Activated B cell treated with CpG ODN at 0.5 μM for 24 hours (primary cell): ENCODE results near the gene KIF26B. TPM values are rescaled to one million over a fixed set of nuclear protein-coding genes. Genes with fewer than 3 reads are reported as not detected.

ENCODE experiments used
- ATAC-seq: fragments of 200-7000 bp; cut with Tn5 transposase; one replicate; pipeline ENCODE4 v1.10.0; 2021; ENCODE audit warnings: low read depth, mild to moderate bottlenecking, moderate library complexity
- CTCF ChIA-PET: fragments of 350-600 bp; sonication (Branson Sonifier 250); formaldehyde crosslinking; loops from one replicate; lab custom pipeline; 2021; ENCODE audit warnings: antibody characterized with exemption; lab: Charles Lee
- POLR2A ChIA-PET: fragments of 350-600 bp; sonication (Branson Sonifier 250); formaldehyde crosslinking; loops from one replicate; lab custom pipeline; 2021; ENCODE audit warnings: antibody characterized with exemption; lab: Charles Lee
- DNase-seq: peaks from one replicate; pipeline ENCODE4 v3.0.0; 2022
- H3K27ac Mint-ChIP-seq: one replicate; pipeline ENCODE4 v1.8.0; 2020; ENCODE audit warnings: mixed read lengths
- H3K27me3 Mint-ChIP-seq: one replicate; pipeline ENCODE4 v1.8.0; 2021; ENCODE audit warnings: mixed read lengths
- H3K36me3 Mint-ChIP-seq: one replicate; pipeline ENCODE4 v1.8.0; 2021; ENCODE audit warnings: low read depth, mixed read lengths
- H3K4me1 Mint-ChIP-seq: one replicate; pipeline ENCODE4 v1.8.0; 2021; ENCODE audit warnings: mixed read lengths
- H3K4me3 Mint-ChIP-seq: one replicate; pipeline ENCODE4 v1.8.0; 2020; ENCODE audit warnings: mild to moderate bottlenecking, mixed read lengths
- H3K9me3 Mint-ChIP-seq: one replicate; pipeline ENCODE4 v1.8.0; 2020; ENCODE audit warnings: mixed read lengths
- CTCF ChIP-seq: fragments of 200-600 bp; IDR thresholded peaks from one replicate; pipeline ENCODE4 v1.8.0; 2022; ENCODE audit warnings: antibody characterized with exemption, mild to moderate bottlenecking
- intact Hi-C: fragments of 100-400 bp; cut with micrococcal nuclease; formaldehyde crosslinking; loops from one replicate; pipeline ENCODE4 v1.15.1; 2024
- total RNA-seq: library from RNA; stranded (reverse); gene quantifications from 2 replicates; pipeline ENCODE4 v1.2.3, GENCODE V29; 2022

KIF26B gene
- total RNA-seq, 1 donor from 2014 or later: 1.7 TPM

- ChIA-PET CTCF (no interaction called here), POLR2A (no interaction called here)
- Mint-ChIP-seq H3K36me3 (no peaks in the 10 kb centered on the region), H3K4me3 (no peak overlapping the region), H3K4me1 (peaks cover 17% of the 10 kb centered on the region), H3K27ac (no peak overlapping the region), H3K9me3 (no peaks in the 10 kb centered on the region), H3K27me3 (peaks cover 5% of the 10 kb centered on the region)
- intact Hi-C loops: no loop called here
- DNase-seq: no peak
- ATAC-seq: no peak
- TF ChIP-seq CTCF: no peak
Observed at GRCh38 chr1:245685111-245685810, 530.5 kb downstream of the KIF26B start.

- no peak for TF ChIP-seq CTCF
- DNase-seq (no peak), ATAC-seq (no peak)
- peaks cover 5% of the 10 kb centered on the region for H3K27me3 Mint-ChIP-seq
- CTCF ChIA-PET: no interaction called here
- peaks cover 10% of the 10 kb centered on the region for H3K4me1 Mint-ChIP-seq
- H3K36me3 Mint-ChIP-seq: no peaks in the 10 kb centered on the region
- no peak overlapping the region for H3K27ac Mint-ChIP-seq
- no peak overlapping the region for H3K4me3 Mint-ChIP-seq
- no peaks in the 10 kb centered on the region for H3K9me3 Mint-ChIP-seq
- intact Hi-C loops: no loop called here
- POLR2A ChIA-PET: no interaction called here
Observed at GRCh38 chr1:245686006-245686405, 531.2 kb downstream of the KIF26B start.

GRCh38 chr1:245686446-245687030, 531.8 kb downstream of the KIF26B start:
- POLR2A ChIA-PET: no interaction called here
- peaks cover 5% of the 10 kb centered on the region for H3K27me3 Mint-ChIP-seq
- H3K27ac Mint-ChIP-seq: no peak overlapping the region
- no peaks in the 10 kb centered on the region for H3K36me3 Mint-ChIP-seq
- no peak for ATAC-seq
- CTCF ChIA-PET: no interaction called here
- TF ChIP-seq CTCF: no peak
- peaks cover 6% of the 10 kb centered on the region for H3K4me1 Mint-ChIP-seq
- H3K9me3 Mint-ChIP-seq: no peaks in the 10 kb centered on the region
- no peak for DNase-seq
- intact Hi-C loops: no loop called here
- H3K4me3 Mint-ChIP-seq: no peak overlapping the region

GRCh38 chr1:245687152-245687635, 532.4 kb downstream of the KIF26B start:
- CTCF ChIA-PET: no interaction called here
- DNase-seq: no peak
- ATAC-seq: no peak
- intact Hi-C loops: no loop called here
- H3K27ac Mint-ChIP-seq: no peak overlapping the region
- TF ChIP-seq CTCF: no peak
- no peaks in the 10 kb centered on the region for H3K36me3 Mint-ChIP-seq
- peaks cover 5% of the 10 kb centered on the region for H3K27me3 Mint-ChIP-seq
- no peaks in the 10 kb centered on the region for H3K9me3 Mint-ChIP-seq
- H3K4me1 Mint-ChIP-seq: peaks cover 6% of the 10 kb centered on the region
- no peak overlapping the region for H3K4me3 Mint-ChIP-seq
- POLR2A ChIA-PET: no interaction called here

GRCh38 chr1:245687636-245688535, 533.1 kb downstream of the KIF26B start:
- no peaks in the 10 kb centered on the region for H3K9me3 Mint-ChIP-seq
- TF ChIP-seq CTCF: no peak
- no peaks in the 10 kb centered on the region for H3K36me3 Mint-ChIP-seq
- peaks cover 5% of the 10 kb centered on the region for H3K27me3 Mint-ChIP-seq
- peaks cover 6% of the 10 kb centered on the region for H3K4me1 Mint-ChIP-seq
- DNase-seq (no peak), ATAC-seq (no peak)
- H3K27ac Mint-ChIP-seq: no peak overlapping the region
- ChIA-PET CTCF (no interaction called here), POLR2A (interaction anchor here (0.6 kb wide), 1 partner anchor 39 kb away, joined by 3 read pairs; no protein-coding TSS in a partner anchor)
- intact Hi-C loops: no loop called here
- no peak overlapping the region for H3K4me3 Mint-ChIP-seq
